ENCODE data around the gene TST.

GRCh38 chr22:37043828-37044538 lies 24.7 kb upstream of the TST start:
- TF ChIP-seq POLR2AphosphoS5 (IDR thresholded peaks at IDR 0.05; ENCODE audit: low read depth, low read length) (no peak), POLR2A (IDR thresholded peaks at IDR 0.05; ENCODE audit: low read depth, low read length) (no peak), TAF1 (IDR thresholded peaks at IDR 0.05; ENCODE audit: borderline replicate concordance, low read depth, low read length) (no peak)

All from GM12892 (cell line).